Omental fat pad (tissue), 4 donors: Measurements from ENCODE around the gene P2RY2. TPM values are rescaled to one million over a fixed set of nuclear protein-coding genes. Genes with fewer than 3 reads are reported as not detected.
"Not testable (repeated sequence)": the region's sequence is repeated elsewhere in the genome, so short reads cannot be mapped to it uniquely, and the experiment has no call there.

Experiments used
- ATAC-seq: fragments of 150-250 bp; one replicate; pipeline ENCODE4 v1.9.1; 2016; ENCODE audit warnings: mild to moderate bottlenecking, moderate library complexity; ENCODE audit not compliant: low FRiP score
- DNase-seq: peaks from one replicate; pipeline ENCODE4 v3.0.0-alpha.2; 2019; ENCODE audit warnings: low spot score
- total RNA-seq, 4 donors: library from RNA; depleted of rRNA; stranded (reverse); fragments of >200 nt; gene quantifications; one replicate each; pipeline ENCODE4 v1.1.0, GENCODE V29; 2016
- TF ChIP-seq, protein P1 (sequence below), 3 donors: fragments of 450-650 bp; IDR thresholded peaks; one replicate each; pipeline ENCODE4 v1.5.1; 2016 to 2017; ENCODE audit warnings: antibody characterized with exemption in 3 of 3, mild to moderate bottlenecking in 3 of 3, moderate library complexity in 2 of 3

The P2RY2 gene
- total RNA-seq, 4 donors from 2014 or later = 0.47 to 1.1 (median 0.64) TPM

DNA sequence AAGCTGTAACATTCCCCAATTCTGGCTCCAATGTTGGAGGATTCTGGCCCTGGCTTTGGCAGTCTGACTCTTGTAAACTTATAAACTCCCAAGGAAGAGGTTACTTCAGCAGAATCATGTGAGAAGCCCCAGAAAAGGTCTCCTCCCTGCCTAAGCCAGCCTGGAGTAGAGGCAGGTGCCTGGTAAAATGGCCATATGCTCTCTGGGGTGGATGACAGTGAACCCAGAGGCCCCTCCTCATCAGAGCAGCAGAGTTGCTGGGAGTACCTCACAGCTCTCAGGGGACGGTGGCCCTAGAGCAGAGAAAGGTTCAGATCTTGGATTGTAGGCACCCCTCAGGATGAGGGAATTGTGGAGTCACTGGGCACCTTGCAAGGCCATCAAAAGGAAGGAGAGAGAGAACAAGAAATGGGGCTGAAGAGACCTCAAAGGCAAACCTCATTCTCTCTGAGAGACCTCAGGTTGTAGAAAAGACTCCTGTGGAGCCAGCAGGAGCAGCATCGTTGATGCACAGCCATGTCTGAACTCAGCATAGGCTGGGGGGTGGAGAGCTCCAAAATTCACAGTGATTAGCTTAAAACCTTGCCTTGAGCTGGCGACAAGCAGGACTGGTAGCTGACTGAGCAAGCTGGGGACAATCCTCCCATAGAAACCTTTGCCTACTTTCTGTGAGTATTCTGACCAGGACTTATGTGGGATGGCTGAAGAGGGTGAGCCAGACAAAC lies 49.2 kb downstream of the P2RY2 start:
- DNase-seq (no peak), ATAC-seq (no peak)
- TF ChIP-seq, protein P1, sequence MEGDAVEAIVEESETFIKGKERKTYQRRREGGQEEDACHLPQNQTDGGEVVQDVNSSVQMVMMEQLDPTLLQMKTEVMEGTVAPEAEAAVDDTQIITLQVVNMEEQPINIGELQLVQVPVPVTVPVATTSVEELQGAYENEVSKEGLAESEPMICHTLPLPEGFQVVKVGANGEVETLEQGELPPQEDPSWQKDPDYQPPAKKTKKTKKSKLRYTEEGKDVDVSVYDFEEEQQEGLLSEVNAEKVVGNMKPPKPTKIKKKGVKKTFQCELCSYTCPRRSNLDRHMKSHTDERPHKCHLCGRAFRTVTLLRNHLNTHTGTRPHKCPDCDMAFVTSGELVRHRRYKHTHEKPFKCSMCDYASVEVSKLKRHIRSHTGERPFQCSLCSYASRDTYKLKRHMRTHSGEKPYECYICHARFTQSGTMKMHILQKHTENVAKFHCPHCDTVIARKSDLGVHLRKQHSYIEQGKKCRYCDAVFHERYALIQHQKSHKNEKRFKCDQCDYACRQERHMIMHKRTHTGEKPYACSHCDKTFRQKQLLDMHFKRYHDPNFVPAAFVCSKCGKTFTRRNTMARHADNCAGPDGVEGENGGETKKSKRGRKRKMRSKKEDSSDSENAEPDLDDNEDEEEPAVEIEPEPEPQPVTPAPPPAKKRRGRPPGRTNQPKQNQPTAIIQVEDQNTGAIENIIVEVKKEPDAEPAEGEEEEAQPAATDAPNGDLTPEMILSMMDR (IDR thresholded peaks at IDR 0.05) = no peak

GRCh38 chr11:73267906-73268540 lies 49.9 kb downstream of the P2RY2 start:
- no peak for DNase-seq
- TF ChIP-seq, protein P1 (IDR thresholded peaks at IDR 0.05) = no peak
- no peak for ATAC-seq

DNA sequence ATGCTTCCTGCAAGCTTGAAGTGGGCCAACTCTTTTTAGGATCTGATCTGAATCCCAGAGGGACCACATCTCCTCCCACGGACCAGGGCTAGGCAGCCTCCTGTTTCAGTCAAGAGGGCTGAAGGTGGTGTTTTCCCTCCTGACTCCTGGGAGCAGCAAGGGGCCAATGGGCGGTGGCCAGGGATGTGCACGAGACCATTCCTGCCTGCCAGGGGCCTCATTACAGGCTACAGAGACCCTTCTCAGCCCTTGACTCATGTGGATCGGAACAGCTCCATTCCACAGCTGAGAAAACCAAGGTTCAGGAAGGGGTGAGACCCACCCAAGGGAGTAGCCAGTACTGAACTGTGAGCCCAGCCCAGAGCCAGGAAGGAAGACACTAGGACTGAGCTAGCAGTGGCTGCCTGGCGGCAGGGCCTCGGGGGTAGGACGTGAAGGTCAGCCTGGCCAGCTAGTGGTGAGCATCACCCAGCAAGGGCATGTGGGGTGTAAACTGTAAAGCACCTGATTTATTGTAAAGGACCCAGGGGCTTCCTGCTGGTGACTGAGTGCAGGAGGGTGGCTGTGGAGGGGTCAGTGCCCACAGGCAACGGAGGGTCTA lies 50.7 kb downstream of the P2RY2 start:
- DNase-seq (no peak), ATAC-seq (no peak)

GRCh38 chr11:73269459-73270015 lies 51.5 kb downstream of the P2RY2 start:
- TF ChIP-seq, protein P1 (IDR thresholded peaks at IDR 0.05) = no peak
- DNase-seq = no peak
- ATAC-seq = no peak

More for the DNA sequence above, 50.7 kb downstream of the P2RY2 start:
- TF ChIP-seq, protein P1 (IDR thresholded peaks at IDR 0.05) = no peak

- TF ChIP-seq, protein P1 (IDR thresholded peaks at IDR 0.05) = no peak
- ATAC-seq = no peak
- no peak for DNase-seq
These were observed 52.2 kb downstream of the P2RY2 start for GRCh38 chr11:73270016-73270854.

- ATAC-seq = no peak
- TF ChIP-seq, protein P1 (IDR thresholded peaks at IDR 0.05) = no peak
- no peak for DNase-seq
These were observed 52.9 kb downstream of the P2RY2 start for GRCh38 chr11:73270855-73271477.

GRCh38 chr11:73271478-73271865 lies 53.4 kb downstream of the P2RY2 start:
- DNase-seq, ATAC-seq: not testable (repeated sequence)
